ENCODE results near the gene C17orf113.

GRCh38 chr17:42017866-42018200, 32.6 kb downstream of the C17orf113 start:
- no peak for TF ChIP-seq CTCF (IDR thresholded peaks at IDR 0.05)
- TF ChIP-seq POLR2AphosphoS5 (IDR thresholded peaks at IDR 0.05), result no peak
